ENCODE measurements around the gene TYSND1.
"Not testable (repeated sequence)": the region's sequence is repeated elsewhere in the genome, so short reads cannot be mapped to it uniquely, and the experiment has no call there.

TYSND1 gene

DNA sequence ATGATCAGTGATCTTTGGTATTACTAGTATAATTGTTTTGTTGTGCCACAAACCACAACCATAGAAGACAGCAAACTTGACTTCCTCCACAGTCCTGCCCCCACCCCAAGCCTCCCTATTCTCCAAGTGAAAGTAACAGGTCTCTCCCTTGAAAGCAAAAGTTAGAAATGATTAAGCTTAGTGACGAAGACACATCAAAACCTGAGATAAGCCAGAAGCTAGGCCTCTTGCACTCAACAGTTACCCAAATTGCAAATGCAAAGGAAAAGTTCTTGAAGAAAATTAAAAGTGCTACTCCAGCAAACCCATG, 16.3 kb upstream of the TYSND1 start:
- DNase-seq = no peak

DNA sequence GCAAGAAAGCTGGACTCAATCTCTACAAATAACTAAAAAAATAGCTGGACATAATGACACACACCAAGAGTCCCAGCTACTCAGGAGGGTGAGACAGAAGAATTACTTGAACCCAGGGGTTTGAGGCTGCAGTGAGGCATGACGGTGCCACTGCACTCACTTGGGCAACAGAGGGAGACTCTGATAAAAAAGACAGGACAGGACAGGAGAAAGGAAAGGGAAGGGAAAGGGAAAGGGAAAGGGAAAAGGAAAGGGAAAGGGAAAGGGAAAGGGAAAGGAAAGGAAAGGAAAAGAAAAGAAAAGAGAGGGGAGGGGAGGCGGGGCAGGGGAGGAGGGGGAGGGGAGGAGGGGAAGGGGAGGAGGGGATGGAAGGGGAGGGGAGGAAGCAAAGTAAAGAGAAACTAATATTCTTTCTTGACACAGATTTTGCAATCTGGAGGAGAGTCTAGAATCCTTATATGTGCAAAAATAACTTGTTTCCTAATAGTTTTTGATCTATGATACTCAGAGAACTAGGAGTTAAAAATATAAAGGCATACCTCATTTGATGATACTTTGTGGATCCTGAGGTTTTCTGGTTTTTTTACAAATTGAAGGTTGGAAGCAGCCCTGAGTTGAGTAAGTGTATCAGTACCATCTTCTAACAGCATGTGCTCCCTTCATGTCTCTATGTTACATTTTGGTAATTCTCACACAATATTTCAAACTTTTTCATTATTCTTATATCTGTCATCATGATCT, 15.8 kb upstream of the TYSND1 start:
- no peak for DNase-seq

DNA sequence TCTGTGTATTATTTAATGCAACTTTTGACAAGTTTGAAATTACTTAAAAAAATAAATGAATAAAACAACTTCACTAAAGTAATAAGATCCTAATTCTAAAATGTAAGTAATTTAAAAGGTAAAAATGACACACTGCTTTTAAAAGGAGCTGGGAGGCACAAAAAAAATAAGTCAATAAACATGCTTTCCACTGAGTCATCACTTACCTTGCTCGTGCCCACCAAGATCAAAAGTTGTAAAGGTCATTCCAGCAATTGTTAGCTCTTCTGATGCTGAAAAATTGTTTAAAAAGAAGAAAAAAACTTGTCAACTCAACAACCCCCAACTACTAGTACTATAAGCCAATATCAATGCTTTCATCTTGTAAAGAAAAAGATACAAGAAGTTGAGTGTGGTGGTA, 14.3 kb upstream of the TYSND1 start:
- DNase-seq = no peak

DNA sequence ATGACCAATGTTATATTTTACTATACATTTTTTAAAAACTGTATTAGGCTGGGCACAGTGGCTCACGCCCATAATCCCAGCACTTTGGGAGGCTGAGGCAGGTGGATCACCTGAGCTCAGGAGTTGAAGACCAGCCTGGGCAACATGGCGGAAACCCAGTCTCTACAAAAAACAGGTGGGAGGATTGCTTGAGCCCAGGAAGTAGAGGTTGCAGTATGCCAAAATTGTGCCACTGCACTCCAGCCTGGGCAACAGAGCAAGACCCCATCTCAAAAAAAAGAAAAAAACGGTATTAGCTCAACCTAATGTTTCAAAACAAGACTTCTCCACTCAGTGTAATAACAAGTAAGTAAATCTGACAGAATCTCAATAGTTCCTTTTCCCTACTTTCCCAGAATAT, 12.9 kb upstream of the TYSND1 start:
- DNase-seq = not testable (repeated sequence)

DNA sequence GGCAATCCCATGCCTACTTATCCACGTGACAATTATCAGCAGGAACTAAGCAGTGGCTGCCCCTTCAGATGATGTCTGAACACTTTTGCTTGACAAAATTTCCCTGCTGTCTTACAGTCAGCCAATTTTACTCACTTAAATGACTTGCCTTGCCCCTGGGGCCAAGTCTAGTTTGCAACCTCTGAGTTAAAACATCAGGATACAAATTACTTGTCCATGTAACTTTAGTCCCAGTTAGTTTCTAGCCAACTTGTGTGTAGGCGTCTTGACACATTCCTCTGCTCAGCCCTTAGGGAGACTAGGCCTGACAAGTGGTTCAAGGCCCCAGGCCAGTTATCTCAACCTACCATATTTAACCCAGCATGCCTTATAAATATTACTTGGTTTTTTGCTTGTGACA, 11.6 kb upstream of the TYSND1 start:
- no peak for DNase-seq

DNA sequence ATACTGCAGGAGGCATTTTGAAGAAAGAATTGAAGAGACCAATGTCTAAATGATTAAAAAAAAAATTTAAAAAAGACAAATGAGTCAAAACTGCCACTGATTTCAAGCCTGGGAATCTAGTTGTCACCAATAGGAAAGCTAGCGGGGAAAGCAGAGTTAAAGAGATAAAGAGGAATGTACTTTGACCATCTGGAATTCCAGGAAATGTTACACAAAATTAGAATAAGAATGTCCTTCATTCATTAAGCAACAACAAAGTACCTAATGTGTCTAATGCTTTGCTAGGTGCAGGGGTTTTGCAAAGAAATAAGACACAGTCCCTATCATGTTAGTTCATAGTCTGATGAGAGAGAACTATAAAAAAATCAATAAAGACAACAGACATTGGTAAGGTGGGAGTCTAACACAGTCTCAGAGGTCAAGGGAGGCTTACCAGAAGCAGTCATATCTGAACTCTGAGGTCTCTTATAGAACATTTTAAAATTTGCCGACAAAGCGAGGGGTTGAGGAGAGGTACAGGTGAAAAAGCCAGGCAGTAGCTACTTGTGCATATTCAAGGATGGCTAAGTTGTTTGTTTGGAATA, 8.8 kb upstream of the TYSND1 start:
- DNase-seq = no peak

DNA sequence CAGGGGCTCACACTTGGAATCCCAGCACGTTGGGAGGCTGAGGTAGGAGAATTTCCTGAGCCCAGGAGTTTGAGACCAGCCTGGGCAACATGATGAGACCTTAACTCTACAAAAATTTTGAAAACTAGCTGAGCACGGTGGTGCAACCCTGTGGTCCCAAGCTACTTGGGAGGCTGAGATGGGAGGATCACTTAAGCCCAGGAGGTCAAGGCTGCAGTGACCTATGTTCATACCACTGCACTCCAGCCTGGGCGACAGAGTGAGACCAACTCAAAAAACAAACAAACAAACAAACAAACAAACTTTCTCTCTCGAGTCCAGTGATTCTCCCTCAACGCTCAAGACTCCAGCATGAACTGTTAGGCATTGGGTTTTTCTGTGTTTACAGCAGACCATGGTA, 2.0 kb upstream of the TYSND1 start:
- DNase-seq = no peak

DNA sequence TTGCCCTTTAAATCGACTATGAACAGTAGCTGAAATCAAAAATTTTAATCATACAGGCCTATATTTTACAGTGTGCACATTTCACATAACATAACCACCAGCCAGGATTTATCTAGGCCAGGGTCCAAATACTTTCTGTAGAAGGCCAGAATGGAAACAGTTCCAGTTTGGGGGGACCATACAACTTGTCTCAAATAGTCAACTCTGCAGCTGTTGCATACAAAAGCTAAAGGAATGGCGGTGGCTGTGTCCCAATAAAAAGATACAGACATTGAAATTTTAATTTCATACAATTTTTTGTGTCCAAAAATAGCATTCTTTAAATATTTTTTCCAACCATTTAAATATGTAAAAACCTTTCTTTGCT, 742 bp upstream of the TYSND1 start:
- no peak for DNase-seq

DNA sequence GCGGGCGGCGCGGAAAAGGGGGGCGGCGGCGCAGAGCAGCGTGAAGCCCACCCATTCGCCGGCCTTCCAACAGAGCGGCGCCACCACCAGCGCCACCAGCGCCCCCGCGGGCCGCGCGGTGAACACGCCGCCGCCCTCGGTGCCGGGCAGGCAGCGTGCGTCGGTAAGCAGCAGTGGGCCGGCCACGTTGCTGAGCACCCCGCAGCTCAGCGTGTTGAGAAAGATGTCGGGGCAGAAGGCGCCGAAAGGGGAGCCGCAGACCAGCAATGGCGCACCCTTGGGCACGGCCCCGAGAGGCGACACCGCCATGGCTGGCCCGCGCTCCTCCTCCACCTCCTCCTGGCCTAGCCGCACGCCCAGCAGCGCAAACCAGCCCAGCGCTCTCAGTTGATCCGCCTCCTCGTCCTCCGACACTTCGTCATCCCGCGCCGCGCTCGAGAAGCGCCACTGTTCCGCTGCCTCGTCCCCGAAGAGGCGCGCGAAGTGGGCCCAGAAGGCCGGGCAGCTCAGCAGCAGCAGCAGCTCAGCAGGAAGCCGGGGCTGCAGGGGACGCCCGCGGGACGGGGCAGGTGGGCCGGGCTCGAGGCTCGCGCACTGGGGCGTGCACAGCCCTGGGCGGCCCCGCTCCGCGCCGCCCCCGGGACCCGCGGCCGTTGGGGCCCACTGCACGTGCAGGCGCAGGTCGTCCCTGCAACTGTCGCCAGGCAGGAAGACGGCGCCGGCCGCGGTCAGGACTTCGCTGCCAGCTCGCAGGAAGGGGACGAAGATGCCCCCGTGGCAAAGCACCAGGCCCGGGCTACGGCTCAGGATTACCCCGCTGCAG, 623 bp downstream of the TYSND1 start:
- DNase-seq = peak; percentile 68

DNA sequence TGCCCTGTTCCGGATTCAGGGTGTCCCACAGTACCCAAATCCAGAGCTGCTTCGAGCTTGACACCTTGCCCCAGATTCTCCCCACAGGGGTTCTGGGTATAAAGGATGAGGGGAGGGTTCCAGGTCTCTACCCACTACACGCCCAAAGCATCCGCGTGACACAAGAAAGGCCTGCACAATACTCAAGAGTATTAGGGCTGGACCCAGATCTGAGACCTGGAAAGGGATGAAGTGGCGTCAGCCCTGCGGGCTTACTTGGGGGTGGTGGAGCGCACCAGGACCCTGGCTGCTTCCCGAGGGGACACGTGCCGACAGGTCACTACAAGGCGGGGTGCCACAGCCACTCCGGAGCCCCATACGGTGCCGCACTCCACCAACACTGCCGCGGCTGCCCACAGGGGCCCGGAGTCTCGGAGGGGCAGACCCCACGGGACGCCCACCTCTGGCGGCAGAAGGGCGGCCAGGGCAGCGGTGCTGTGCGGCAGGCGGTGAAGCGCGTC, 1.3 kb downstream of the TYSND1 start:
- no peak for DNase-seq

DNA sequence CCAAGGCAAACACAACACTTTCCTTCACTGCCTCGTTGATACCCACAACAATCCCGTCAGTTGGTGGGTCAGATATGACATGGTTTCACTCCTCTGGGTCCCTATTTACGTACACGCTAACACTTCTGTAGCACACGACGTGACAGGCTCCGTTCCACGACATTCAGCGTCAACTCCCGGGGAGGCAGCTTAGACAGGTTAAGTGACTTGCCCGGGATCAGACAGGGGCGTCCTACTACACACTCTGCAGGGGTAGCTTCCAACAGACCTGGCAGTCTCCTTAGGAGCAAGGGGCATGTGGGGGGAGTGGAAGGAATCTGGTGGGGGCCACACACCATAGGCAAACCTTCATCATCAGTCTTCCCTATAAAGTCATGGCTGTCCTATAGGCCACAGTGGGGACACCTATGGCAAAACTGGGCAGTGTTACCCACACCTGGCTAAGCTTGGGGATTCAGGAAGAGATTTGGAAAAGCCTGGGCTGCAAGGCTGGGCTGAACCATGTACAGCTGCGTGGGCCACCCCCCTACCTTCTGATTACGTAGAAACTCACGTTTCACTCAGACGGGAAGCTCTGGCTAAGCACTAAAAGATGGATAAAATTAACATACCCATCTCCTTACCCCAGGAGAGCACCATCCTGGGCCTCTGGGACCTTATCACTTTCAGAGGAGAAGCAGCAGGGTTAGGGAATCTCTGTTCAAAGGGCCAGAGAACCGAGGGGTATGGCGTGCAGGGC, 2.0 kb downstream of the TYSND1 start:
- no peak for DNase-seq

DNA sequence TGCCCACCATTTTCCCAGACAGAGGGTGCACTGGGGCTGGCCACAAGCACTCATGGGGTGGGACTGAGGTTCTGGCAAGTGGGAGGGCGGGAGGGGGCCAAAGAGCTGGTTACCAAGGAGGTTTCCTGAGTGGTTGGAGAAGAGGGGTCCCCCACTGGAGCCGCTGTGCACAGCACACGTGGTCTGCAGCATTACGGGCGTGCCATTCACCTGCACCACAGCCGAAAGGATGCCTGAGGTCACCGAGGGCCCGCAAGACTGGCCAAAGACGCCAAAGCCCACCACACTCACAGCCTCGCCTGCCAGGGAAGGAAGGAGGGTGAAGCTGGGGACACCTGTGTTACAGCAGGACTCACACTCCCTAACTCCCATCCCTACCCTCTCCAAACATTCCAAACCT, 3.9 kb downstream of the TYSND1 start:
- DNase-seq = no peak

DNA sequence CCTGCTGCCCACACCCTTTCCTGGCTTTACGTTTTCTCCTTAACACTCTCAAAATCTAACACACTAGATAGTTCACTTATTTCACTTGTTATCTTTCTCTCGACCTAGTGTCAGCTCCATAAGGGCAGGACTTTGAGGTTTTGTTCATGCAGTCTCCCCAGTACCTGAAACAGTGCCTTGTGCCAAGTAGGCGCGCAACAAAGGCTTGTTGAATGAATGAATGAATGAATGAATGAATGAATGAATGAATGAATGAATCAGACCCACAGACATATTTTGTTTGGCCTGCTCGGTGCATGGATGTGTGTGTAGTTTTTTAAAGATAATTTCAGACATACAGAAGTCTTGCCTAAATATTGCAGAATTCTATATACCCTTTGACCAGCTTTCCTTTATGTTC, 6.2 kb downstream of the TYSND1 start:
- DNase-seq = no peak

DNA sequence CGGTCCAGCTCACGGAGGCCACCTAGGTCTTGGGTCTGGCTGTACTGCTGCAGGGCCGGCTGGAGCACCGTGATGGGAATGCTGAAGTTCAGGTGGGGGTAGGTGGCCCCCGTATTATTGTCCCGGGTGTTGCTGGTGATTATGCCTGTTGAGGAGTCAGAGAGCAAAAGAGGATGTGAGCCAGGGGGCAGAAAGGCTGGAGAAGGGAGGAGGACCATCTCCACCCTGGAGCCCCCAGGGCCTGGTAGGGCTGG, 6.6 kb downstream of the TYSND1 start:
- DNase-seq = no peak

DNA sequence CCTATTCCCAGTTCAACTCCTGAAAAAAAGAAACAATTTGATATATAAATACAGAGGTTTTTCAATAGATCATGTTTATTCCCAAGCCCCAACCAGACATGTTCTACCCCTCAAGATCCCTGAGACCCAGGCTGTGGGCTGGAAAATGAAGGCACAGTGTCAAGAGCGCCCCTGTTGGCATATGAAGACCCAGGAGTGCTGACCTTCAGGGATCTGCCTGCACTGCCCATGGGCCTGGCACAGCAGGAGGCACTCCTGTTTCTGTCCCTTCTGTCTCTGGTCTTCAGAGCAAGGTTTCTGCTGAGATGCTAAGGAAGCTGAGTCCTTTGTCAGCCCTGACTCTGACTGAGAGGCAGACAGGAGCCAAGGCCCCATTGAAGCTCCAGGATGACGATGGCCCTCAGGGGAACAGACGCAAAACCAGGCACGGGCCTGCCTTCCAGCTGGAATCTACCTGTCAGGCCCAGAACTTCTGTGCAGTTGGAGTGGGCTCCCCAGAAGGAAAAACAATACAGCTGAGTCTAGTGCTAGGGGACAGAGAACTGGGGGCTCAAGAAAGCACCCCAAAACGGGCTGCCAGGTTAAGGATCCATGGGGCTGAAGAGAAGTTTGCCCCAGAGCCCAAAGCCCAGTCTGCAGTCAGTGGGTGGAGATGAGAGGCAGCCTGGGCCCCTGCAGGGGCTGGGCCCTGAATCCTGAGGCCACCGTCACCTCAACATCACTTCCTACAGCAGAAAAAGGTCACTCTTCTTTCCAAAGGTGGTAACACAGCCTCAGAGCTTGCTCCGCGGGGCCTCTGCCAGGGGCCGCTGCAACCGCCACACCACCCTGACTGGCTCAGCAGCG, 7.1 kb downstream of the TYSND1 start:
- no peak for DNase-seq

DNA sequence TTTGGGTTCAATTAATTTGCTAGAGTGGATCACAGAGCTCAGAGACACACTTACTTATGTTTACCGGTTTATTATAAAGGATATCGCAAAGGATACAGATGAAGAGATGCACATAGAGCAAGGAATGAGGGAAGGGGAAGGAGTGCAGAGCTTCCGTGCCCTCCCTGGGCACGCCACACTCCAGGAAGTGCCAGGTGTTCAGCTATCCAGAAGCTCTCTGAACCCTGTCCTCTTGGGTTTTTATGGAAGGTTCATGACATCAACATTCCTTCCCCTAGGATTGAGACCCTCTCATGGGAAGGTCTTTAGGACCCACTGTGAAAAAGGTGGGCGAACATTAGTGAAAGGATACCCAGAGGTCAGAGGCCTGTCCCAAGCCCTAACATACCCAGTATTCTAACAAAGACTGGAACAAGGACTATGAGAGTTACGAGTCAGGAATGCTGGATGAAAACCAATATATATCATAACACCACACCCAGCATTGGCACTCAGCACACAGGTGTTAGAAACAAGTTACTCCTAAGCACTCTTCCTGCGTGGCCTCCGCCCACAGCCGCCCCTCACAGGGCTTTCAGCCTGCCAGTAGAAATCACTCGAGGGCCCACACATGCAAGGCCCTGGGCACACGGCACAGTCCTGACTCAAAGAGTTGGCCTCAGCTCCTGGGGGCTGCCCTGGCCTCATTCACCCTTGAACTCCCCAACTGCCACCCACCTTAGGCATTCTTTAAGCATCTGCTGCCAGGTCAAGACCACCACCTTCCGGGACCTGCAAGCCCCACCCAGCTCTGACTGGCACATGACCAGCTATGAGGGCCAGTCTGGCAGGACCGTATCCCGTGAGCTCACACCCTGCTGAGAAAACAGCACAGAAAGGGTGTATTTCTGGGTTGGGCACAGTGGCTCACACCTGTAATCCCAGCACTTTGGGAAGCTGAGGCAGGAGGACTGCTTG, 8.3 kb downstream of the TYSND1 start:
- DNase-seq = no peak

DNA sequence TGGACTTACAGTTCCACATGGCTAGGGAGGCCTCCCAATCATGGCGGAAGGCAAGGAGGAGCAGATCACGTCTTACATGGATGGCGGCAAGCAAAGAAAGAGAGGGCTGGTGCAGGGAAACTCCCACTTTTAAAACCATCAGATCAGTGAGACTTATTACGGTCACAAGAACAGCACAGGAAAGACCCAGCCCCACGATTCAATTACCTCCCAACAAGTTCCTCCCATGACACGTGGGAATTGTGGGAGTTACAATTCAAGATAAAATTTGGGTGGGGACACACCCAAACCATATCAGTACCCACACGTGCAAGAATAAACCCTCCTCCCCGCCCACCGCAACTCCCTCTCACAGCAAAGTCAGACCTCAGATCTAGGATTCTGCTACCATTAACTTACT, 9.4 kb downstream of the TYSND1 start:
- peak; percentile 95 for DNase-seq

DNA sequence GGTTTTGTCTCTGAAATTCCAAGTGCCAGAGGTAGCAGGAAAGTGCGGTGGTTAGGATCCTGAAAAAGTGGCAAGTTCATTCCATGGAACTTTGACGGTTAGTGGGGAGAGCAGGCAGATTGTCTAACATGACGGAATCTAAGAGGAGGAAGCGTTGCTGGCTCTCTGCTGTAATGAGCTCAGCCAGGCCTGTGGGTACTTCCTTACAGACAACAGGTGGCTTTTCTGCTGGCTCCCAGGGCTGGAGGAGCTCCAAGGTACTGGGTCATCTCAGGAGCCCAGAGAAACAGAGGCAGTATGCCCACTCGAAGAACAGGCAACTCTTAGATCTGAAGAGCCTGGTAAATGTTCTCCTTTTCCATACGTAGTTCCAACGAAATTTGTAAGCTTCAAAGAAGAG, 10.8 kb downstream of the TYSND1 start:
- DNase-seq = no peak

DNA sequence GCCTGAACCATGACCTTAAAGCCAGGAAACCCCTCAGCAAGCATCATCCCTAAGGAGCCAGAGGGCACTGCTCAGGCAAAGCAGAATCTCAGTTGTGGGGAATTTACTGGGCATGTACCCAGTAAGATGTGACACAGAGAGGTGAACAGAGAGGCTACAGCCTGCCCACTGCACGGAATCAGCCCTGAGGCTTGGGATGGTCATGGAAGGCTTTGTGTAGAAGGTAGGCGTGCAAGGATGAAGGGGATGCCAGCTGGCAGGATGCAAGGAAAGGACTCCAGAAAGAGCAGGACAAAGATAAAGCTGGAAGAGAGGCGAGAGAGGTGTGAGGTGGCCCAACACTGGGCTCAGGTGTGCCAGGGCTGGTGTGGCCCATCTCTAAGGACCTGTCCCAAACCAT, 11.5 kb downstream of the TYSND1 start:
- DNase-seq = no peak

DNA sequence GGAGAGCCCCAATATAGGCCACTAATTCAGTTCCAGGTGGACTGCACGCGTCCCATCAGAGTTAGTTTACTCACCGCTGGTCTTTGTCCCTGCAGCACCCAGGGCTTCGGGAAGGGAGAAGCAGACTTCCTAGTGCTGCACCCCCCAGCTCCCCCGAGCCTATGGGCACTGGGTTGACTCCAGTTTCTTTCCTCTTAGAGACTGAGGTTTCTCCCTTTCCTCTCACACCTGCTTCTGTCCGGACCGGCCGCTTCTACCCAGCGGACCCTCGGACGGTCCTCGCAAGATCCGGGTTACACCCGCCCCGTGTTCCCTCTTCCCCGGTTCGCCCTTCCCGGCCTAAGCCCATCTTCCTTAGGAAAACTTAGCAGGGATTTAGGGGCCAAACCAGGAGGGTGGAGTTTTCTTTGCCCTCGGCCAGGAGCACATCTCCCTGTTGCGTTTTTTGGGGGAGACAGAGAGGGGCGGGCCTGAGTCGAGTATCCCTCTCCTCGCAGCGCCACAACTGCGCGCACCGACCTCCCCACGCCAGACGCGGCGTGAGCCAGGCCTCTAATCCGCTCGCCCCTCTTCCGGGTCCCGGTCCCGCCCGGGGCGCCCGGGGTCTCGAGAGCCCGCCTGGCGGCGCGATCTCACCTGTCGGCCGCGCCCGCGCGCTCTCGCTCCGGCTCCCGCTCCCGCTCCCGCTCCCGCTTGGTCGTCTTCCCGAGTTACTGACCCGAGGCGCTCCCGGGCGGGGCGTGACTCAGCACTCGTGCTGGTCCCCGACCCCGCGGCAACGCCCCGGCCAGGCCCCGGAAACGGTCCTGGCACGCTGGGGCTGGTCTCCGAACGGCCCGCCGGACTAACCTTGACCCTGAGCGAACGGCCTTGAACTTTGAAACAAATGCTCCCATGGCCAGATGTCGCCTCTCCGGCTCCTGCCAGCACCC, 14.1 kb downstream of the TYSND1 start, which contains the start of gene AIFM2:
Gene AIFM2, minus strand, starts transcription at position 728 of the 932 bp plus-strand sequence. CDS start 8,741 bp downstream, outside the sequence.
- peak; percentile 61 for DNase-seq
